ENCODE results near the gene HSPA12A.

HSPA12A gene

DNA sequence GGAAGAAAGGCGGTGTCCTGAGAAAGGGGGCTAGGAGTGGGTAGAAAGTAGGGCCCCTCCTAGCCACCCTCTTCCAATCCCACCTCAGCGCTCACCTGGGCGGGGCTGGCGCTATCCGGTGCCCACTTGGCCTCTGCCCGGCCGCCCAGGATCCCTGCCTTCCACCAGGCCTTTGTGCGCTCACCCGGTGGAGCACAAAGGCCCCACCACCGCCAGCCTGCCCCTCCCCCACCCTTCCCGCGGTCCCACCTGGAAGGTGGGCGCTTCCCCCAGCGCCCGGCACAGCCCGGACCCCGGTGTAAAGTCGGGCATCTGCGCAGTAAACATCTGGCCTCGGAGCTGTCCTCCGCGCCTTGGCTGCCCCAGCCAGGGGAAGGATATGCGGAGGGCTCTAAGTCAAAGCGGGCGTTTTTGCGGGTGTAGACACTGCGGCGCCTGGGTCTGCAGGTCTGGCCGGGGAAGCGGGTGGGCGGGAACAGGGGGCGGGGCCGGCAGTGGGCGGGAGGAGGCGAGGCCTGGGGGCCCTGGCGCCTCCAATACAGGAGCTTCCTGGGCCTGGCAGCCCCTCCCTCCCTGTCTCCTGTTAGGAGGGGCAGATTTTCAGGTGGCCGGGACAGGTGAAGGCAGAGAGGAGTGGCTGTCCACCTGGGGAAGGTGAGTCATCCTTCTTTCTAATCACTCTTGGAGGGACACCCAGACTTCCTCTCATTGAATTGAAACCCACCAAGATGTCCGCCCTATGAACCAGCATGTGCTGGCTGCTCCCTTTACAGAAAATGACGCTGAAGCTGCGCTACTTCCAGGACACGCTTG lies 72.3 kb downstream of the HSPA12A start:
- DNase-seq, result peak in 5 of 58 donors; percentile 14 to 57 (median 15)

GRCh38 chr10:116669080-116669479 lies 73.3 kb downstream of the HSPA12A start:
- DNase-seq, result no peak

DNA sequence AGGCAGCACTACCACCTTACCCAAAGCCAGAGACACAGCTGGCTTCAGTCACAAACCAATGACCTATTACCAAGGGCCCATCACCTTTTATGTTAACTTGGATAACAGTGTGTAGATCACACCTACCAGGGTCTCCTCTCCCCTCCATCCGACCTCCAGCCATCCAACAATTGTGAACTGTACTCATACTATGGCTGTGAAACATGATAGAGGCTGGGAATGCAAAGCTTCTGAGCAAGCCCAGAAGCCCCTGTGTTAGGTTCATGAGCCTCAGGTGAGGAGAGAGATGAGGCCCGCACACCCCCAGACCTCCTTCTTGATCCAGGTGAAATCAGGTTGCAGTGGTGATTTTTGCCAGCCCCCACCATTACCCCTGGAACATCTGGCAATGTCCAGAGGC lies 73.9 kb downstream of the HSPA12A start:
- DNase-seq, result no peak

GRCh38 chr10:116668018-116668417 lies 74.3 kb downstream of the HSPA12A start:
- DNase-seq, result no peak

- DNase-seq, result no peak
Observed at GRCh38 chr10:116667484-116667883, 74.9 kb downstream of the HSPA12A start.

DNA sequence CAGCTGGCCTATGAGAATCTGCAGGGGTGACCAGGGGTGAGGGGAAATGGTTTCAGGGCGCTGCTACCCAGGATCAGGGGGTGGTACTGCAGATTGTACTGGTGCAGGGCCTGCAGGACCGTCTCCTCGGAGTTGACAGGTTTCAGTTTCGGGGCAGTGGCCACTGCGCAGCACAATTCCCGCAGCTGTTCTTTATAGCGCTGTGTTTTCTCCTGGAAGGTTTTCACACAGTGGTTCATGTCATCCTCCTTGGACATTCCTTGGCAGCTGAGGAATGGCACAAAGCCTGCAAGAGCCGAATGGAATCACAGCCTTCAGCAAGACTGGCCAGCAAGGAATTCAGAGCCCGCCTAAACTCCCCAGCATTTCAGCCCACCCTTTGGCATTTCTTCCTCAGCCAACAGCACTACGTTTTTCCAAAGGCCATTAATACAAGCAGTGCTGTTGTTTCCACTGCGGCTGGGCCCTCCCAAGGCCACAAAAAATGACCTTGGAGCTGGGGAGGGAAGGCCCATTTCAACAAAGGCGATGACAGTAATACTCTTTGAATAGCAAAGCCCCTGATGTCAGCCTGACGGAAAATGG lies 76.7 kb downstream of the HSPA12A start:
- peak in 2 of 58 donors; percentile 20 to 25 for DNase-seq

DNA sequence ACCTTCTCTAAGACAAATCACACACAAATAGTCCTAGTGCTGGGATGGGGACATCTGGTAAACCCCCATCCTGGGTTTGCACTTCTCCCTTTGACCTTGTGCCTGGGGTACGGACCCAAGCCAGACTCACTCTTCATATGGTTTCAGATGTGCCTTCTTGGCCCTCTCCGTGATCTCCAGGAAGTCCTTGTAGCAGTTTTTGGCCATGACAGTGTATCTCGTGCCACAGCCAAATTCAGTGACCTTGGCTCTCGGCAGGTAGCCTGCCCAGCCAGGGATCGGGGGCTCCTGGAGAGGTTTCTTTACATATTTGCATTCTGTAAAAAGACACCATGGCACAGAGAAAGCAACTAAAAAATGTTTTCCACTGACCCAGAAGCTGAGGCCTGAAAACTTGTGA lies 77.7 kb downstream of the HSPA12A start:
- DNase-seq, result no peak

- no peak for DNase-seq
Observed at GRCh38 chr10:116663342-116663741, 79.0 kb downstream of the HSPA12A start.

DNA sequence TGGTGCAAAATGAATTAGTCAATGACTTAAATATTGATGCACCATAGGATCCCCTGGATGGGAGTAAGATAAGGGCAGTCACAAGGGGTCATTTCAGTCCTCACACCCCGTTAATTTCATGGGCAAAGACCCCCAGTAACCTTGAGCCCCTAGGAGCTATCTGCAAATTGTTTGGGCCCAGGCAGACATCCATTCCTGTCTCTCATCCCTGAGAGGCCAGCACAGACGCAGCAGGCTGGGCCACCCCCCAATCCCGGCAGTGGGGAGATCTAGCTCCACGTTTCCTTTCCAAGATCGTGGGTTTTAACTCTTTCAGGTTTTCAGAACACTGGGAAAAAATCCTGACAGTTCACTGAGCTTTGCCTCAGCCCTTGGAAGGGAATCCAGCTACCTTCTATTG lies 81.5 kb downstream of the HSPA12A start:
- DNase-seq, result no peak

- DNase-seq, result no peak
Observed at GRCh38 chr10:116659049-116659670, 83.2 kb downstream of the HSPA12A start.

DNA sequence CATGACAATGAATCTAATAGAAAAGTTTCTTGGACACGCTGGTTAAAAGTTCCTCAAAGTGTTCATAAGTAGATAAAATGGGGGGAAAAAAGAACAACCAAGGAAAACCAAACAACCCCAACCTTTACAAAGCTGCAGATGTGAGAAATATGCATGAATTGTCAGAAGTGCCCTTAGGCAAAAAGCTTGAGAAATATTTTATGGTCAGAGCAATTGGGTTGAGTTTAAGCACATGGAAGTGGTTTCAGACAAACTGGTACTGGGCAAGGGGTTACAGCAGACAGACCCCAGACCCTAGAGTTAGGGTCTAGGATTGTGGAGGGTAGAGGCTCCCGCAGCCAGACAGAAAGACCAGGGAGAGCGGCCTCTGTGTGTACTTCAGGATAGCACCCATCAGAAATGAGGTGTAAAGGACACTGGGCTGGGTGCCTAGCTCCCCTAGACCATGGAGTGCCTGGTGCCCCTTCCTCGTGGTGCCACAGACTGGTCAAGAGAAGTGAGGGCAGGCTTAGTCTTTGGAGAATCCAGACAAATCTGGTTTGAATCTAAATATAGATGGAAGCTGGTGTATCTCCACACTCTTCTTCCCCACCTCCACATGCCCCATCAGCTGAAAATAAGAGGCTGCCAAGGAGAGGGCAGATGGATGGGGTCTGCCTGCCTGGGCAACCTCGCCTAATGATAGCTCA lies 84.4 kb downstream of the HSPA12A start:
- DNase-seq, result no peak

DNA sequence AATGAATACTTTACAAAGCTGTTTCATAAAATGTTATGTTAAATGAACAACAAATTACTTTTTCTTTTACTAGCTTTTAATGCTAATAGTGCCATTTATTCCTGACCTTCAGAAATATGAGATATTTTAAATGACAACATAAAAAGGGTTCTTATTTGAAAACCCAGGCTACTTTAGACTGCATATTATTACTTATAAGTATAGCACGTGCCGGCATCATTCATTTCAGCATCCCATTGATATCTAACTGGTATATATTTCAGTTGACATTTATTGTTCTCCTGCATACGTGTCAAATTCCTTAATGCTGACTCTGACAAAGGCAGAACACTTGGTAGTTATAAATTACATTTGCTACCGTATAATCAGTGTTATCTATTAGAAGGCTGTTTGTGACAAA lies 86.3 kb downstream of the HSPA12A start:
- no peak for DNase-seq

GRCh38 chr10:116655568-116655967 lies 86.8 kb downstream of the HSPA12A start:
- no peak for DNase-seq

DNA sequence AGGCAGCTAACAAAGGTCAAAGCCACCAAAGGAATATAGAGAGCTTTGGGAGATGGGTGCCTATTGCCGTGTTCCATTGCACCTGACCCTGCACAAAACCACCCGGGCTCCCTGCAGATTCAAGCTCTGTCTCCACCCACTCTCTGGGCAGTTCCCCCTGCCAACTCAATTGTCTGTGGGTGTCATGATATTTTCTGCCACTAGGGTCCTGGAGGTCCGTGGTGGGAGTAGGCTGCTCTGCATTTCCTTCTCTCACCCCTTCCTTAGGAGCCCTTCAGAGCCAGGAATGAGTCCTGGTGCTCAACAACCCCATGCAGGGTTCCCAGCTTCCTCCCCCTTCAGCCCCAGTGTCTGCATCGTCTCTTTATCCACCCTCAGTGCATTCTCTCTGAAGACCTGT lies 87.5 kb downstream of the HSPA12A start:
- no peak for DNase-seq

DNA sequence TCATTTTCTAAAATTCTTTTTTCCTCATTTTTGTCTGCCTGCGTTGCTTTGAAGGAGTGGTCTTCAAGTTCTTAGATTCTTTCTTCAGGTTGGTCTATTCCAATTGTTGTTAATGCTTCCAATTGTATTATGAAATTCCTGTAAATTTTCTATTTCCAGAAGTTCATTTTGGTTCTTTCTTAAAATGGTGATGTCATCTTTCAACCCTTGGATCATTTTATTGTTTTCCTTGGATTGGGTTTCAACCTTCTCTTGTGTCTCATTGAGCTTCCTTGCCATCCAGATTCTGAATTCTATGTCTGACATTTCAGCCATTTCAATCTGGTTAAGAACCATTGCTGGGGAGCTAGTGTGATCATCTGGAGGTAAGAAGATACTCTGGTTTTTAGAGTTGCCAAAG lies 88.5 kb downstream of the HSPA12A start:
- no peak for DNase-seq

DNA sequence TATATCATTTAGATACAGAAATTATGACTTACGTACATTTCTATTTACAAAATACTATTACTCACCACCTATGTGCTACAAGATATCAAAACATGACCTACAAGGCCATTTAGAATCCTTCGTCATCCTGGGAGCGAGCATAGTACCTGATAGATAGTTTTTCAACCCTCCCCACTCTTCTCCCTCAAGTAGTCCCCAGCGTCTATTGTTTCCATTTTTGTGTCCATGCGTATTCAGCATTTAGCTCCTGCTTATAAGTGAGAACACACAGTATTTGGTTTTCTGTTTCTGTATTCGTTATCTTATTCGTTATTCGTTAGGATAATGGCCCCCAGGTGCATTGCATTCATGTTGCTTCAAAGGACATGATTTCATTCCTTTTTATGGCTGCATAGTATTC lies 93.5 kb downstream of the HSPA12A start:
- no peak for DNase-seq

DNA sequence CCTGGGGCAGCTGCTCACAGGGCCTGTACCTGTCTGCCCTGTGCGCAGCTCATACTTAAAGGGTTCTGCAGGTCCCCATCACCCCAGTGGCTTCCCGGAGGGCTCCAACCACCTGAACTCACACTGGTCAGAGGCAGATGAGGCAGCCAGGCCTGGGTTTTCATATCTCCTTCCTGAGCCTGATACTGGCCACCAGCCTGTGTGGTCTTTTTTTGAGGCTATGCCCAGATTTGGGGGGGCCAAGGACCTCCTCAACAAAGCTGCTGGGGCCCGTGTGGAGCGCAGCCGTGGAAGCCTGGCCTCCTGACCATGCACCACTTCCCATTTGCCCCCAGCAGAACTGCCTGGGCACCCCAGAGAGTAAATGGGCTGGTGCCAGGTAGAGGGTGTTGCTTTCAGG lies 95.9 kb downstream of the HSPA12A start:
- no peak for DNase-seq

- DNase-seq, result no peak
Observed at GRCh38 chr10:116637830-116638229, 104.5 kb downstream of the HSPA12A start.

DNA sequence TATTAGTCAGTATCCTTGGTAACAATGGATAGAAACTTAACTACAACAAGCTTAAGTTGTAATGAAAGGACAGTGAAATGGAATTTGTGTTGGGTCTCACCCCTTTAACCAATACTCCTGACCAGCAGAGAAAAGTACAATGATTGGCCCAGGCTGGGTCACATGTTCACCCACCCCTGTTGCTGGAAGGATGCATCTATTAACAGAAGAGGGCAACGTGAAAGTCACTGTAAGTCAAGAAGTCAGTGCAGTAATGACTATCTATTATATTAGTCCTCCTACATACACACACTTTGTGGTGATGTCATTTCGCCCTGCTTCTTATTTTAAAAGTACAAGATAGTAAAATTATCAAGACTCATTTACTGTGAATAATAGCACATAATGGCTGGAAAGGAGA lies 105.4 kb downstream of the HSPA12A start:
- no peak for DNase-seq

DNA sequence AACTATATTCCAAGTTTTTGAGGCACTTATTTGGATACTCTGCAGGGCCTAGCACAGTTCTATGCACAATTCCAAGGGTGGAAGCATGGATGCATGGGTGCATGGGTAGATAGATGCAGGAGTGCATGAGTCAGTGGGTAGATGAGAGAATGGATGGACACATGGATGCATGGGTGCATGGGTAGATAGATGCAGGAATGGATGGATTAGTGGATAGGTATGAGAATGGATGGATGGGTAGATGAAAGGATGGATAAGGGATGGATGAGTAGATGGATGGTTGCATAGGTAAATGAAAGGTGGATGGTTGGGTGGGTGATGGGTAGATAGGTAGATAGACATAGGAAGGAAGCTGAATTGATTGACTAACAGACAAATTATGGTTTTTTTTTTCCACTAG lies 106.0 kb downstream of the HSPA12A start:
- no peak for DNase-seq

DNA sequence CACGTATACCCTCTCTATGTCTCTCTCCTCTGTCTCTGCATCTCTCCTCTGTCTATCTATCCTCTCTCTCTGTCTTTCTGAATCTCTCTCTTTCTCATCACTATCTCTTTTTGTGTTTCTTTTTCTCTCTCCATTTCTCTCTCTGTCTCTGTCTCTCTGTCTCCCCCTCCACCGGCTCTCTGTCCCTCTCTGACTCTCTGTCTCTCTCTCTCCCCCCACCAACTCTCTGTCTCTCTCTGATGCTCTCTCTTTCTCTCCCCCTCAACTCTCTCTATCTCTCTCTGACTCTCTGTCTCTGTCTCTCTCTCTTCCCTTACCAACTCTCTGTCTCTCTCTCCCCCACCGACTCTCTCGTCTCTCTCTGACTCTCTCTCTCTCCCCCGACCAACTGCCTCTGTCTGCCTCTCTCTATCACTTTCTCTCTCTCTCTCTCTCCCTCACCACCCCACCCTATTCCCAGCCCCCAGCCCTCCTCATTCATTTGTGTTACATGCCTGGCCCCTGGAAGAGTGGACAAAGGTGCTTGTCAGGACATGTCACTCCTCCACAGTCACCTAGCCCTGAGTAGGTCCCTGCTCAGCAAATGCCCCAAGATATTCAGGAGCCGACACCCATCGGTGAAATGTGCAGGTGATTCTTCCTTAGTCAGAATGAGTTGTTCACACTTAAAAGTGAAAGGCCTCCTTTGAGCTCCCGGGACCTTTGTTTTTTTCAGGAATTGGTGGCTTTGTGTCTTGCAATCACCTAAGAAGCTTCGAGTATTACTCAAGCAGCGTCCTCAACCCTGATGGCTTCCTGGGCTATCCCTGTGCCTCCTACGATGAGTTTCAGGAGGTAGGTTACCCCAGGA lies 108.0 kb downstream of the HSPA12A start:
- DNase-seq, result no peak
